ENCODE data around the gene IGF2BP2.
"Not testable (repeated sequence)": the region's sequence is repeated elsewhere in the genome, so short reads cannot be mapped to it uniquely, and the experiment has no call there.

IGF2BP2 gene

GRCh38 chr3:185797993-185798830 lies 26.6 kb downstream of the IGF2BP2 start:
- DNase-seq (ENCODE audit: low read depth): no peak

GRCh38 chr3:185797108-185797881 lies 27.5 kb downstream of the IGF2BP2 start:
- no peak for DNase-seq (ENCODE audit: low read depth)

GRCh38 chr3:185796431-185797107 lies 28.3 kb downstream of the IGF2BP2 start:
- DNase-seq (ENCODE audit: low read depth): no peak

- no peak for DNase-seq (ENCODE audit: low read depth)
Observed at GRCh38 chr3:185793381-185793780, 31.5 kb downstream of the IGF2BP2 start.

GRCh38 chr3:185792955-185793354 lies 31.9 kb downstream of the IGF2BP2 start:
- DNase-seq (ENCODE audit: low read depth): no peak

- DNase-seq (ENCODE audit: low read depth): no peak
Observed at GRCh38 chr3:185789891-185790830, 34.7 kb downstream of the IGF2BP2 start.

- DNase-seq (ENCODE audit: low read depth): no peak
Observed at GRCh38 chr3:185789134-185789533, 35.7 kb downstream of the IGF2BP2 start.

GRCh38 chr3:185788292-185788691 lies 36.5 kb downstream of the IGF2BP2 start:
- DNase-seq (ENCODE audit: low read depth): no peak

GRCh38 chr3:185786956-185787877 lies 37.6 kb downstream of the IGF2BP2 start:
- no peak for DNase-seq (ENCODE audit: low read depth)

- not testable (repeated sequence) for DNase-seq (ENCODE audit: low read depth)
Observed at GRCh38 chr3:185786258-185786657, 38.6 kb downstream of the IGF2BP2 start.

- no peak for DNase-seq (ENCODE audit: low read depth)
Observed at GRCh38 chr3:185784317-185784716, 40.5 kb downstream of the IGF2BP2 start.

- no peak for DNase-seq (ENCODE audit: low read depth)
Observed at GRCh38 chr3:185781759-185782158, 43.1 kb downstream of the IGF2BP2 start.

GRCh38 chr3:185779461-185779860 lies 45.4 kb downstream of the IGF2BP2 start:
- no peak for DNase-seq (ENCODE audit: low read depth)

- DNase-seq (ENCODE audit: low read depth): no peak
Observed at GRCh38 chr3:185778821-185779220, 46.0 kb downstream of the IGF2BP2 start.

- no peak for DNase-seq (ENCODE audit: low read depth)
Observed at GRCh38 chr3:185778094-185778493, 46.7 kb downstream of the IGF2BP2 start.

GRCh38 chr3:185770109-185770508 lies 54.7 kb downstream of the IGF2BP2 start:
- no peak for DNase-seq (ENCODE audit: low read depth)

GRCh38 chr3:185768578-185768982 lies 56.3 kb downstream of the IGF2BP2 start:
- DNase-seq (ENCODE audit: low read depth): not testable (repeated sequence)

- DNase-seq (ENCODE audit: low read depth): no peak
Observed at GRCh38 chr3:185767002-185767688, 57.7 kb downstream of the IGF2BP2 start.

GRCh38 chr3:185766329-185767001 lies 58.4 kb downstream of the IGF2BP2 start:
- DNase-seq (ENCODE audit: low read depth): no peak

Measured in stimulated activated CD8-positive, alpha-beta memory T cell treated with anti-CD3 and anti-CD28 coated beads, Interleukin-12 subunit alpha, Interleukin-12 subunit beta, amount 100 ng/mL, for 4 hours (primary cell).